ENCODE data around the gene COG2. TPM values are rescaled to one million over a fixed set of nuclear protein-coding genes. Genes with fewer than 3 reads are reported as not detected.

COG2 gene
- total and polyA plus RNA-seq, 2 of the 13 experiments (the other 11 are each of a cell fraction or from before 2014, with no cell fraction given), result 16.8 to 36.3 TPM

- TF ChIP-seq NR0B2 (CRISPR knock-in tag; IDR thresholded peaks at IDR 0.05), result no peak
- TF ChIP-seq ETV6 (CRISPR knock-in tag; conservative IDR thresholded peaks at IDR 0.05), result peak; percentile 52; the same call in 1 of the 2 replicates
- peak; percentile 92; the same call in 1 of the 2 replicates for TF ChIP-seq PITX1 (CRISPR knock-in tag; IDR thresholded peaks at IDR 0.05)
- TF ChIP-seq MAX (IDR thresholded peaks at IDR 0.05), result peak; percentile 60
- TF ChIP-seq MAZ (IDR thresholded peaks at IDR 0.05; ENCODE audit: borderline replicate concordance, low read depth, low read length), result peak; percentile 41; the same call in 1 of the 2 replicates
- 0 out of 2 replicates have a peak, but pooled peaks have one; percentile 47 for TF ChIP-seq MAZ (CRISPR knock-in tag; IDR thresholded peaks at IDR 0.05; ENCODE audit: low read depth)
- no peak for TF ChIP-seq USF2 (IDR thresholded peaks at IDR 0.05; ENCODE audit: low read depth, low read length)
- TF ChIP-seq USF2 (CRISPR knock-in tag; IDR thresholded peaks at IDR 0.05; ENCODE audit: borderline replicate concordance), result no peak
- peak in 1 of 2 experiments; percentile 93; a peak in 2 of 4 replicates for TF ChIP-seq ATF4 (CRISPR knock-in tag; IDR thresholded peaks at IDR 0.05)
- TF ChIP-seq ZNF749 (CRISPR knock-in tag; IDR thresholded peaks at IDR 0.05; ENCODE audit: borderline replicate concordance), result no peak
- TF ChIP-seq ZNF326 (CRISPR knock-in tag; IDR thresholded peaks at IDR 0.05; ENCODE audit: borderline replicate concordance), result no peak
- TF ChIP-seq NCOA1 (CRISPR knock-in tag; IDR thresholded peaks at IDR 0.05), result peak; percentile 67; the same call in 1 of the 2 replicates
- TF ChIP-seq BORCS8-MEF2B (CRISPR knock-in tag; IDR thresholded peaks at IDR 0.05), result no peak; the same call in 1 of the 2 replicates
- no peak for TF ChIP-seq DR1 (CRISPR knock-in tag; IDR thresholded peaks at IDR 0.05)
- TF ChIP-seq ZBTB46 (CRISPR knock-in tag; IDR thresholded peaks at IDR 0.05; ENCODE audit: borderline replicate concordance), result no peak
- no peak for TF ChIP-seq BRD4 (CRISPR knock-in tag; IDR thresholded peaks at IDR 0.05)
- TF ChIP-seq HBP1 (CRISPR knock-in tag; IDR thresholded peaks at IDR 0.05; ENCODE audit: low read depth), result no peak
- TF ChIP-seq ZNF891 (CRISPR knock-in tag; IDR thresholded peaks at IDR 0.05), result no peak
- no peak for TF ChIP-seq RFX3 (CRISPR knock-in tag; IDR thresholded peaks at IDR 0.05)
- TF ChIP-seq NFE2L2 (IDR thresholded peaks at IDR 0.05; ENCODE audit: low read length), result no peak
- no peak for TF ChIP-seq ZNF704 (CRISPR knock-in tag; IDR thresholded peaks at IDR 0.05; ENCODE audit: borderline replicate concordance)
- TF ChIP-seq SOX5 (CRISPR knock-in tag; IDR thresholded peaks at IDR 0.05; ENCODE audit: borderline replicate concordance), result peak; percentile 83
- TF ChIP-seq ZFP62 (CRISPR knock-in tag; IDR thresholded peaks at IDR 0.05), result no peak
Measured at GRCh38 chr1:230639714-230640209, 2.5 kb upstream of the COG2 start (continued).
